Putamen (tissue), 1 donor: ENCODE data around the gene RNF182.
"Not testable (repeated sequence)": the region's sequence is repeated elsewhere in the genome, so short reads cannot be mapped to it uniquely, and the experiment has no call there.

ENCODE experiments used
- DNase-seq: peaks from one replicate; pipeline ENCODE4 v3.0.0-alpha.2; 2016; ENCODE audit warnings: low spot score

Gene RNF182

GRCh38 chr6:13965582-13966127, 40.9 kb downstream of the RNF182 start:
- no peak for DNase-seq

GRCh38 chr6:13971303-13971702, 46.6 kb downstream of the RNF182 start:
- no peak for DNase-seq

GRCh38 chr6:13972602-13973001, 47.9 kb downstream of the RNF182 start:
- not testable (repeated sequence) for DNase-seq

- DNase-seq, result not testable (repeated sequence)
These were observed 48.7 kb downstream of the RNF182 start for GRCh38 chr6:13973422-13973821.

GRCh38 chr6:13978102-13978640, 53.4 kb downstream of the RNF182 start:
- no peak for DNase-seq

GRCh38 chr6:13978787-13979186, 54.0 kb downstream of the RNF182 start:
- no peak for DNase-seq

GRCh38 chr6:13979284-13980171, 54.8 kb downstream of the RNF182 start:
- no peak for DNase-seq

- no peak for DNase-seq
These were observed 55.8 kb downstream of the RNF182 start for GRCh38 chr6:13980534-13980933.

- DNase-seq, result no peak
These were observed 61.0 kb downstream of the RNF182 start for GRCh38 chr6:13985663-13986325.

- no peak for DNase-seq
These were observed 62.1 kb downstream of the RNF182 start for GRCh38 chr6:13986700-13987399.

- no peak for DNase-seq
These were observed 62.7 kb downstream of the RNF182 start for GRCh38 chr6:13987400-13987865.

GRCh38 chr6:13988049-13988738, 63.4 kb downstream of the RNF182 start:
- DNase-seq, result no peak

- DNase-seq, result no peak
These were observed 64.2 kb downstream of the RNF182 start for GRCh38 chr6:13988908-13989307.

- no peak for DNase-seq
These were observed 64.9 kb downstream of the RNF182 start for GRCh38 chr6:13989496-13990144.

- no peak for DNase-seq
These were observed 66.0 kb downstream of the RNF182 start for GRCh38 chr6:13990796-13991195.

GRCh38 chr6:13991393-13991792, 66.6 kb downstream of the RNF182 start:
- DNase-seq, result no peak

GRCh38 chr6:13992417-13993055, 67.8 kb downstream of the RNF182 start:
- DNase-seq, result no peak

- no peak for DNase-seq
These were observed 68.7 kb downstream of the RNF182 start for GRCh38 chr6:13993416-13993815.

GRCh38 chr6:13998356-13998755, 73.6 kb downstream of the RNF182 start:
- DNase-seq, result no peak

- no peak for DNase-seq
These were observed 76.1 kb downstream of the RNF182 start for GRCh38 chr6:14000901-14001300.
